GM21528 (cell line): ENCODE data around the gene BPIFB1.

Experiments
- ATAC-seq: cut with Tn5 transposase; IDR thresholded peaks from one replicate; pipeline ENCODE4 v1.9.1; 2021; ENCODE audit warnings: mild to moderate bottlenecking, moderate library complexity; ENCODE audit not compliant: unreplicated experiment, low FRiP score

BPIFB1 gene

GRCh38 chr20:33291830-33292355 is 8.9 kb downstream of the BPIFB1 start:
- no peak for ATAC-seq

GRCh38 chr20:33296206-33296605 is 13.2 kb downstream of the BPIFB1 start:
- no peak for ATAC-seq

- ATAC-seq, result no peak
These were observed 15.4 kb downstream of the BPIFB1 start for GRCh38 chr20:33298391-33298790.

GRCh38 chr20:33299111-33299603 is 16.1 kb downstream of the BPIFB1 start:
- no peak for ATAC-seq

- ATAC-seq, result no peak
These were observed 18.3 kb downstream of the BPIFB1 start for GRCh38 chr20:33301192-33301930.

- ATAC-seq, result no peak
These were observed 20.6 kb downstream of the BPIFB1 start for GRCh38 chr20:33303595-33303994.

GRCh38 chr20:33304046-33304445 is 21.0 kb downstream of the BPIFB1 start:
- ATAC-seq, result no peak

GRCh38 chr20:33305589-33306057 is 22.6 kb downstream of the BPIFB1 start:
- ATAC-seq, result no peak

- ATAC-seq, result no peak
These were observed 23.2 kb downstream of the BPIFB1 start for GRCh38 chr20:33306228-33306627.

GRCh38 chr20:33306807-33307206 is 23.8 kb downstream of the BPIFB1 start:
- ATAC-seq, result no peak

GRCh38 chr20:33308668-33309067 is 25.7 kb downstream of the BPIFB1 start:
- ATAC-seq, result no peak

GRCh38 chr20:33309631-33310030 is 26.6 kb downstream of the BPIFB1 start:
- no peak for ATAC-seq

- ATAC-seq, result no peak
These were observed 27.4 kb downstream of the BPIFB1 start for GRCh38 chr20:33310327-33310899.

- ATAC-seq, result no peak
These were observed 28.0 kb downstream of the BPIFB1 start for GRCh38 chr20:33311011-33311410.

GRCh38 chr20:33311996-33312395 is 29.0 kb downstream of the BPIFB1 start:
- no peak for ATAC-seq

GRCh38 chr20:33312583-33312982 is 29.6 kb downstream of the BPIFB1 start:
- no peak for ATAC-seq

GRCh38 chr20:33313686-33314314 is 30.8 kb downstream of the BPIFB1 start:
- ATAC-seq, result no peak

- ATAC-seq, result no peak
These were observed 33.3 kb downstream of the BPIFB1 start for GRCh38 chr20:33316343-33316742.

- no peak for ATAC-seq
These were observed 33.9 kb downstream of the BPIFB1 start for GRCh38 chr20:33316958-33317357.

- no peak for ATAC-seq
These were observed 34.5 kb downstream of the BPIFB1 start for GRCh38 chr20:33317424-33318095.

GRCh38 chr20:33318096-33318429 is 35.0 kb downstream of the BPIFB1 start:
- no peak for ATAC-seq
